Endodermal cell (in vitro differentiated cells): Measurements from ENCODE around the gene BRI3. TPM values are rescaled to one million over a fixed set of nuclear protein-coding genes. Genes with fewer than 3 reads are reported as not detected.
A peak's percentile ranks its signal among the peaks of the same experiment; 100 is the strongest.

Source experiments
- DNase-seq: peaks from one replicate; pipeline ENCODE4 v3.0.0-alpha.2; 2017
- H3K27ac ChIP-seq: 2 replicates; pipeline ENCODE4 v1.5.1; 2013; ENCODE audit warnings: mild to moderate bottlenecking, low read depth, low read length, moderate library complexity
- H3K27me3 ChIP-seq: 2 replicates; pipeline ENCODE4 v1.6.1; 2013; ENCODE audit warnings: mild to moderate bottlenecking, low read length, moderate library complexity; ENCODE audit not compliant: insufficient read depth, control insufficient read depth, poor library complexity, severe bottlenecking
- H3K36me3 ChIP-seq: 2 replicates; pipeline ENCODE4 v1.7.0; 2013; ENCODE audit warnings: mild to moderate bottlenecking, low read length, moderate library complexity; ENCODE audit not compliant: control insufficient read depth, insufficient read depth
- H3K4me1 ChIP-seq: one replicate; pipeline ENCODE4 v1.7.0; 2013; ENCODE audit warnings: low read length; ENCODE audit not compliant: control insufficient read depth, insufficient read depth
- H3K4me3 ChIP-seq: 2 replicates; pipeline ENCODE4 v1.5.1; 2013; ENCODE audit warnings: mild to moderate bottlenecking, low read length, moderate library complexity
- H3K9ac ChIP-seq: 2 replicates; pipeline ENCODE4 v1.6.1; 2013; ENCODE audit warnings: mild to moderate bottlenecking, low read length, moderate library complexity; ENCODE audit not compliant: poor library complexity, severe bottlenecking; ENCODE audit errors: extremely low read depth
- H3K9me3 ChIP-seq: 2 replicates; pipeline ENCODE4 v1.6.1; 2013; ENCODE audit warnings: mild to moderate bottlenecking, low read length, moderate library complexity; ENCODE audit not compliant: control insufficient read depth
- H3K27ac Mint-ChIP-seq: 2 replicates; pipeline ENCODE4 v1.8.0; 2020; ENCODE audit warnings: mixed read lengths
- H3K27me3 Mint-ChIP-seq: 2 replicates; pipeline ENCODE4 v1.8.0; 2021; ENCODE audit warnings: mild to moderate bottlenecking, mixed read lengths; ENCODE audit not compliant: insufficient read depth
- H3K36me3 Mint-ChIP-seq: 2 replicates; pipeline ENCODE4 v1.8.0; 2020; ENCODE audit warnings: low read depth, mixed read lengths
- H3K4me1 Mint-ChIP-seq: 2 replicates; pipeline ENCODE4 v1.8.0; 2020; ENCODE audit warnings: mixed read lengths
- H3K4me3 Mint-ChIP-seq: 2 replicates; pipeline ENCODE4 v1.8.0; 2020; ENCODE audit warnings: mild to moderate bottlenecking, moderate library complexity, mixed read lengths
- H3K9me3 Mint-ChIP-seq: 2 replicates; pipeline ENCODE4 v1.8.0; 2020; ENCODE audit warnings: mild to moderate bottlenecking, mixed read lengths
- WGBS, 2 experiments: methylation state at CpG; one replicate each; pipeline versions ENCODE4 v1.1.5 to v1.1.7; 2013; ENCODE audit warnings: missing lambda C conversion rate in 2 of 2, mixed read lengths in 1 of 2; ENCODE audit not compliant: insufficient coverage in 1 of 2, insufficient read length in 1 of 2; 5-methylcytosine and 5-hydroxymethylcytosine counted together
- total RNA-seq, 2 donors: library from RNA; stranded (reverse); fragmentation: NEBNext Ultra II Directional in 1 of 2; extraction: Animal tissue kit (Norgen Biotek cat#: 25700) in 1 of 2; gene quantifications; 2 replicates in 1 of 2; 3 replicates in 1 of 2; pipeline ENCODE4 v1.2.1, GENCODE V29; 2021
- TF ChIP-seq, protein P1 (sequence below): fragments of 200-600 bp; sonication (generic); conservative IDR thresholded peaks from 2 replicates; pipeline ENCODE4 v1.5.0; 2021; ENCODE audit warnings: antibody characterized with exemption, mild to moderate bottlenecking

The BRI3 gene
- total RNA-seq, 2 donors from 2014 or later: 130 to 152 TPM

DNA sequence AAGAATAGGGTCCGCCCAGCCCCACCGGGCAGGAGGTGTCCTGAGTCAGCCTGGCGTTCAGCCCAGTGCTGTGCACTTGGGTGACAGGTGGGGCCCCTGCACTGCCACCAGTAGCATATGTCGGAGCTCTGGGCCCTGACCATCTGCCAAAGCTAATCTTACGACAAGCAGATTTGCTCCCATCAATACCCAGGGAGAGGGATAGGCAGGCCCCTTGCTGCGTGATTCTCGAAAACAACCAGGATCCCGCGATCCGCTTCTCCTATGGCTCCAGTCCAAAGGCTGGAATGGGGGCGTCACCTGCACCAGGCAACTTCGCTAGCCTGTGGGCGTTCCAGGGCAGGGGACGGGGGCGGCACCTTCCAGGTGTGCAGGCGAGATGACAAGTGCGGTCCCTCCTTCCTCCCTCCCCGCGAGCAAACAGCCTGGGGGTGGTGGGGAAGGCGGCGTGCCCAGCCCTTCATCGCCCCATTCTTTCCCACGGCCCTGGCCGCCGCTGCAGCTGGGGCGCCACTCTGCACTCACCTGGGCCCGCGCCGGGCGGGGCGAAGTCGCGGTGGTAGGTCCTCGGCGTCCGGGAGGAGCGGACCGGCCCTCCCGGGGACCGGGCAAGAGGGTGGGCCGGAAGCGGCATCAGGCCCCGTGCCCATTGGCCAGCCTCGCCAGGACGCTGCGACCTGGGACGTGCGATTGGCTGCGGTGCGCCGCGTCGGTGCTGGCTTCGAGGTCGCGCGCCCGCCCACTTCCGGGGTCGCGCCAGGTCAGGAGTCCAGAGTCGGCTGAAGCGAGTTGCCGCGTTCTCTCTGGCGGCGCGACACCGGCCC, 29.7 kb upstream of the BRI3 start, which contains the start of gene TECPR1:
TECPR1 (minus strand) TSS at position 632 of the 824 bp plus-strand sequence. CDS start 6,086 bp downstream, outside the sequence.
- Histone ChIP-seq H3K9ac (peak within 1 kb of the TSS; percentile 39), H3K36me3 (no peaks in the 10 kb centered on the region), H3K4me3 (peak within 1 kb of the TSS; percentile 87), H3K27me3 (no peaks in the 10 kb centered on the region), H3K9me3 (no peaks in the 10 kb centered on the region), H3K27ac (peak within 1 kb of the TSS; percentile 13), H3K4me1 (peaks cover 5% of the 10 kb centered on the region)
- Mint-ChIP-seq H3K4me3 (peak within 1 kb of the TSS; percentile 90), H3K27me3 (no peaks in the 10 kb centered on the region), H3K9me3 (no peaks in the 10 kb centered on the region), H3K36me3 (peaks cover 14% of the 10 kb centered on the region), H3K27ac (peak within 1 kb of the TSS; percentile 83), H3K4me1 (peaks cover 18% of the 10 kb centered on the region)
- WGBS, 2 experiments: 1% methylated on average over 19 to 69 of the region's 69 CpGs
- peak; percentile 98 for DNase-seq
- TF ChIP-seq, protein P1, sequence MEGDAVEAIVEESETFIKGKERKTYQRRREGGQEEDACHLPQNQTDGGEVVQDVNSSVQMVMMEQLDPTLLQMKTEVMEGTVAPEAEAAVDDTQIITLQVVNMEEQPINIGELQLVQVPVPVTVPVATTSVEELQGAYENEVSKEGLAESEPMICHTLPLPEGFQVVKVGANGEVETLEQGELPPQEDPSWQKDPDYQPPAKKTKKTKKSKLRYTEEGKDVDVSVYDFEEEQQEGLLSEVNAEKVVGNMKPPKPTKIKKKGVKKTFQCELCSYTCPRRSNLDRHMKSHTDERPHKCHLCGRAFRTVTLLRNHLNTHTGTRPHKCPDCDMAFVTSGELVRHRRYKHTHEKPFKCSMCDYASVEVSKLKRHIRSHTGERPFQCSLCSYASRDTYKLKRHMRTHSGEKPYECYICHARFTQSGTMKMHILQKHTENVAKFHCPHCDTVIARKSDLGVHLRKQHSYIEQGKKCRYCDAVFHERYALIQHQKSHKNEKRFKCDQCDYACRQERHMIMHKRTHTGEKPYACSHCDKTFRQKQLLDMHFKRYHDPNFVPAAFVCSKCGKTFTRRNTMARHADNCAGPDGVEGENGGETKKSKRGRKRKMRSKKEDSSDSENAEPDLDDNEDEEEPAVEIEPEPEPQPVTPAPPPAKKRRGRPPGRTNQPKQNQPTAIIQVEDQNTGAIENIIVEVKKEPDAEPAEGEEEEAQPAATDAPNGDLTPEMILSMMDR: no peak

DNA sequence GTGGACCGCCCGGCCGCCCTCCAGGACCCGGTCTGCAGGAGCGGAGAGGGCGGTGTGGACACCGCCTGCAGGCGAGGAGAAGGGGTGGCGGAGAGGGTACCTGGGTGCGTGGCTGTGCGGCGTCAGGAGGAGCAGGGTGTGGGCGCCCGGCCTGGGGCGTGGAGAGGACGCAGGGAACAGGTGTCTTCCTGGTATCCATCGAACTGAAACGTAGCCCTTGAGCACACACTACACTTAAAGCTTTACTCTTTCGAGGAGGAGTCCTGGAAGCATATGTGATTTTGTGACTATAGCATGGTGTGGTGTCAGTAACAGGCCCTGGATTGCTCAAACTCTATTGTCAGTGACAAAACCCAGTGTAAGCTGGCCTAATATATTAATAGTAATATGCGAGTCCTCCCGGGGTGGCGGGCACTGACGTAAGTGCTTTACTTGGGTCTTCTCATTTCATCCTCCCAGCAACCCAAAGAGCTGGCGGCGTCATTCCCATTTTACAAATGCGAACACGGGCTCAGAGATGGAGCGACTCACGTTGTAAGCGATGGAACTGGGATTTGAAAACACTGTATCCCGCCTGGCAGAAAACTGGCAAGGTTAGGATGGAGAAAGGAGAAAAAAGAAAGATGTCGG, 28.9 kb upstream of the BRI3 start:
- H3K27ac Mint-ChIP-seq: peak overlapping the region; percentile 80
- H3K27me3 Mint-ChIP-seq: no peaks in the 10 kb centered on the region
- DNase-seq: no peak
- no peak overlapping the region for H3K27ac ChIP-seq
- TF ChIP-seq, protein P1: no peak
- H3K4me3 ChIP-seq: peak overlapping the region; percentile 87
- H3K9ac ChIP-seq: peak overlapping the region; percentile 23
- no peaks in the 10 kb centered on the region for H3K9me3 Mint-ChIP-seq
- H3K4me1 ChIP-seq: peaks cover 5% of the 10 kb centered on the region
- no peaks in the 10 kb centered on the region for H3K36me3 ChIP-seq
- H3K27me3 ChIP-seq: no peaks in the 10 kb centered on the region
- peak overlapping the region; percentile 90 for H3K4me3 Mint-ChIP-seq
- H3K36me3 Mint-ChIP-seq: peaks cover 16% of the 10 kb centered on the region
- no peaks in the 10 kb centered on the region for H3K9me3 ChIP-seq
- peaks cover 18% of the 10 kb centered on the region for H3K4me1 Mint-ChIP-seq
- WGBS, 2 experiments: 19 to 48% methylated on average over 13 to 31 of the region's 32 CpGs

DNA sequence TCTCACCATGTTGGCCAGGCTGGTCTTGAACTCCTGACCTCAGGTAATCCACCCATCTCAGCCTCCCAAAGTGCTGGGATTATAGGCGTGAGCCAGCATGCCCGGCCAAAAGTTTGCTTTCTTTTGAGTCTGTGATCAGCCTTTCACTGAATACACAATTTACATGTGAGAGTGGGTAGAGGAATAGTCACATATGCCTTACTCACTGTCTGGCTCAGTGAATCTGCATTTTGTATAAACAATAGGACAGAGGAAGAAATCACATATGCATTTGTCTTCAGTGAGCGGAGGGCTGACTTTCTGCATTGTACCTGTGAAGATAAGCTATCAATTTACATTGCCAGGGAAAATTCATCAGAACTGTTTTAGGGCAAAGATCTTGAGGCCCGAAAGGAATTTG, 27.0 kb upstream of the BRI3 start:
- WGBS, 2 experiments: 97 to 100% methylated on average over 3 to 4 of the region's 4 CpGs
- H3K27ac Mint-ChIP-seq: no peak overlapping the region

More for the DNA sequence above, 27.0 kb upstream of the BRI3 start:
- Histone ChIP-seq H3K27ac (no peak overlapping the region), H3K9me3 (no peaks in the 10 kb centered on the region), H3K36me3 (no peaks in the 10 kb centered on the region), H3K4me3 (no peak overlapping the region), H3K9ac (no peak overlapping the region), H3K27me3 (no peaks in the 10 kb centered on the region), H3K4me1 (peaks cover 5% of the 10 kb centered on the region)
- Mint-ChIP-seq H3K36me3 (peaks cover 24% of the 10 kb centered on the region), H3K4me3 (no peak overlapping the region), H3K27me3 (no peaks in the 10 kb centered on the region), H3K4me1 (peaks cover 18% of the 10 kb centered on the region), H3K9me3 (no peaks in the 10 kb centered on the region)
- no peak for DNase-seq
- TF ChIP-seq, protein P1: no peak
